VCaP (cell line): ENCODE data around the gene STUM.
"Not testable (repeated sequence)": the region's sequence is repeated elsewhere in the genome, so short reads cannot be mapped to it uniquely, and the experiment has no call there.

ENCODE experiments used
- H3K27ac ChIP-seq: fragments of 450-650 bp; 2 replicates; pipeline ENCODE4 v1.5.1; 2017
- TF ChIP-seq, protein P1 (sequence below): fragments of 450-650 bp; conservative IDR thresholded peaks from 2 replicates; pipeline ENCODE4 v1.5.1; 2017; ENCODE audit warnings: mild to moderate bottlenecking, moderate library complexity

Gene STUM

GRCh38 chr1:226635456-226635941 lies 86.9 kb downstream of the STUM start:
- H3K27ac ChIP-seq = no peak overlapping the region
- TF ChIP-seq, protein P1, sequence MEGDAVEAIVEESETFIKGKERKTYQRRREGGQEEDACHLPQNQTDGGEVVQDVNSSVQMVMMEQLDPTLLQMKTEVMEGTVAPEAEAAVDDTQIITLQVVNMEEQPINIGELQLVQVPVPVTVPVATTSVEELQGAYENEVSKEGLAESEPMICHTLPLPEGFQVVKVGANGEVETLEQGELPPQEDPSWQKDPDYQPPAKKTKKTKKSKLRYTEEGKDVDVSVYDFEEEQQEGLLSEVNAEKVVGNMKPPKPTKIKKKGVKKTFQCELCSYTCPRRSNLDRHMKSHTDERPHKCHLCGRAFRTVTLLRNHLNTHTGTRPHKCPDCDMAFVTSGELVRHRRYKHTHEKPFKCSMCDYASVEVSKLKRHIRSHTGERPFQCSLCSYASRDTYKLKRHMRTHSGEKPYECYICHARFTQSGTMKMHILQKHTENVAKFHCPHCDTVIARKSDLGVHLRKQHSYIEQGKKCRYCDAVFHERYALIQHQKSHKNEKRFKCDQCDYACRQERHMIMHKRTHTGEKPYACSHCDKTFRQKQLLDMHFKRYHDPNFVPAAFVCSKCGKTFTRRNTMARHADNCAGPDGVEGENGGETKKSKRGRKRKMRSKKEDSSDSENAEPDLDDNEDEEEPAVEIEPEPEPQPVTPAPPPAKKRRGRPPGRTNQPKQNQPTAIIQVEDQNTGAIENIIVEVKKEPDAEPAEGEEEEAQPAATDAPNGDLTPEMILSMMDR = no peak

- no peak overlapping the region for H3K27ac ChIP-seq
- TF ChIP-seq, protein P1 = no peak
Measured at GRCh38 chr1:226636847-226637096, 88.2 kb downstream of the STUM start.

DNA sequence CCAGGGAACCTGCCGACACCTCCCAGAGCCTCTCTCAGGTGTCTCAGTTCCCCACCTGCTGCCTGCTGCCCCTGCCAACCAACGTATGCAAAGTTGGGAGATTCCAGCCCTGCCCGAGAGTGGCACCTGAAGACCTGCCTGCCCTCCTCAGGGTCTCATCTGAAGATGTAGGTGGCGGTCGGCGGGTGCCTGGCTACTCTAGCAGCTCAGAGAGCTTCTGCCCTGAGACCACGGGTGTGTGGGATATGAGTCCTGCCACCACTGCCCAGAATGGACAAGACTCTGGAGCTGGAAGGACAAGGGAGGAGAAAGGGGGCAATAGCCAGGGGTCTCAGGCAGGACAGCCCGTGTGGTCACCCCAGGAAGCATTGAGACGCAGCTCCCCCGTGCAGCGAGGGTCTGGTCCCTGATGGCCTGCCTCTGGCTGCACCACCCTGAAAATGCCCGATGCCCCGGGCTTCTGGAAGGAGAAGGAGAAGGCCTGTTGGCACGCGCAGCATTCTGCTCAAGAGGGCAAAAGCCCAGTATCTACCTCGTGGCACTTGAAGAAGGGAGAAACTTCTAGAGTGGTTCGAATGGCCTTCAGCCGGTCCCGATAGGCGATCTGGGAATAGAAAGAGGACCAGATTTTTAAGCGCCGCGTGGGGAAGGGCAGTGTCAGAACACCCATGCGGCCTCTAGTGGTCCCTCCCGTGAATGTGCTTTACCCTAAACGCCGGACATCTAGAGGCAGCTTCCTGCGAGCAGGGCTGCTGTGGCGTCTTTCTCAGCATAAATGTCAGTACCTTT lies 88.8 kb downstream of the STUM start:
- H3K27ac ChIP-seq = no peak overlapping the region
- TF ChIP-seq, protein P1 = no peak

DNA sequence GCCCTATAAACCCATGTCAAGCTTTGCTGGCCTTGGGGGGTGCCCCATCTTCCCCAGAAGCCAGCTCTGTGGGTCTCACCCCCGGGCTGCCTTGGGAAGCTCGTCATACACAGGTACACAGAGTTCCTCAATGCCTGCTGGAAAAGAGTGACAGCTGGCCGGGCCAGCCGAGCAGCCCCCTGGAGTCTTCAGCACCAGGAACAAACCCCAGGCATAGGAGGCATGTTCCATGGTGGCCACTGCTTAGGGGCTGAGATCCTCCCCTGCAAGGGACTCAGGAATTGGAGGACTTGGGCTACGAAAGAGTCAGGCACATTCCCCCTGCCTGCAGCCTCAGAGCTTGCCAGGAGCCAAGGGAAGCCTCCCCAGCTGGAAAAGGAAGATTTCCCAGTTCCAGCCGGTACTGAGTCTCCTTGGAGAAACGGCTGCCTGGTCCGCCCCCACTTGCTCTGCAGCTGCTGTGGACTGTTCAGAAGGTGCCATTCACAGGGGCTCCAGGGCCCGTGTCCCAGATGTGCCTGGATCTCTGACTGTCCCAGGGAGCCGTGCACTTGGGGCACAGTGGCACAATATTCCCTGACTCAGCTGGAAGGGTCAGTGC lies 89.5 kb downstream of the STUM start:
- TF ChIP-seq, protein P1 = no peak
- no peak overlapping the region for H3K27ac ChIP-seq

DNA sequence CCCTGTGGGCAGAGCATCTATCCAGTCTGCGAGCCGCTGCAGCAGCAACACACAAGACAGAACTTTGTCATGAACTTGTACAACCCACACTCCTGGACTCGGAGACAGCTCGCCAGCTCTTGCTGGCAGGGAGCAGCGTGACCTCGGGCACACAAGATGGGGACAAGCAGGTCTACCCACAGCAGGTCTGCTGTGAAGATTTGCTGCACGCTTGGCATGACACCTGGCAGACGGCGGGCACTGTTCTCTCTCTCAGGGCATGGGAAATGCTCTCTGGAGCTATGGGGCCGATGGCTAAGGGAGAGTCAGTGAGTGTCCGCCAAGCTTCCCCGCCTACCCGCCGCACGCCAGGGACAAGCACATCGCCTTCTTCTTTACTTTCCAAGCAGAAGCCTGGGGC lies 90.0 kb downstream of the STUM start:
- H3K27ac ChIP-seq = no peak overlapping the region

GRCh38 chr1:226639206-226639605 lies 90.6 kb downstream of the STUM start:
- not testable (repeated sequence) for H3K27ac ChIP-seq

More for the DNA sequence above, 90.0 kb downstream of the STUM start:
- TF ChIP-seq, protein P1 = no peak

DNA sequence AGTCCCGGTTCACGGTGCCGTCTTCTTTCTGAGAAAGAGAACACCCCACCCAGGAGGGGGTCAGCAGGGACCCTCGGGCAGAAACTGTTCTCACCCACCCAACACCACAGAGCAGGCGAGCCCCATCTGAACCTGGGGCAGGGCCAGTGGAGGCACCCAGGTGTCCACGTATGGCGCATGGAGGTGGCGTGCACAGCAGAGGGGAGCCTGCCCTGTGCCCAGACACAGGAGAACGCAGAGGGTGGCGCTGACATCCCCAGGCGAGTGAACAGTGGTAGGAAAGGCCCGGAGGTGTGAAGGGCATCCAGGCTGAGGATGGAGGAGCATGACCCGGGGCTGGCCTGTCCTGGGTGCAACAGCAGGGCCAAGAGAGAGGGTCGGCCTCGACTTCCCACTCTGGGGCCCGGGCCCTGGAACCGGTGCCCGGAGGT lies 91.1 kb downstream of the STUM start:
- TF ChIP-seq, protein P1 = no peak
- no peak overlapping the region for H3K27ac ChIP-seq
